Esophagus (tissue), 2 donors: ENCODE measurements around the gene REEP6. TPM values are rescaled to one million over a fixed set of nuclear protein-coding genes. Genes with fewer than 3 reads are reported as not detected.
A peak's percentile ranks its signal among the peaks of the same experiment; 100 is the strongest.

Experiments
- H3K27ac ChIP-seq, 2 donors: one replicate each; pipeline ENCODE4 v1.5.1; 2013; ENCODE audit warnings: low read depth in 2 of 2, mild to moderate bottlenecking in 2 of 2, inconsistent platforms in 1 of 2, low read length in 1 of 2, moderate library complexity in 1 of 2
- H3K27me3 ChIP-seq, 2 donors: one replicate each; pipeline ENCODE4 v1.6.1; 2013; ENCODE audit warnings: low read length in 2 of 2, control low read depth in 1 of 2, mild to moderate bottlenecking in 1 of 2; ENCODE audit not compliant: insufficient read depth in 2 of 2, control insufficient read depth in 1 of 2
- H3K36me3 ChIP-seq, 2 donors: one replicate each; pipeline ENCODE4 v1.6.1; 2013; ENCODE audit warnings: low read length in 1 of 2; ENCODE audit not compliant: control insufficient read depth in 2 of 2, insufficient read depth in 2 of 2
- H3K4me1 ChIP-seq, 2 donors: one replicate each; pipeline ENCODE4 v1.6.1; 2013; ENCODE audit warnings: low read length in 1 of 2; ENCODE audit not compliant: control insufficient read depth in 2 of 2, insufficient read depth in 2 of 2
- H3K4me3 ChIP-seq, 2 donors: one replicate each; pipeline ENCODE4 v1.5.1; 2013; ENCODE audit warnings: low read length in 2 of 2, mild to moderate bottlenecking in 2 of 2, low read depth in 1 of 2, moderate library complexity in 1 of 2
- H3K9me3 ChIP-seq, 2 donors: one replicate each; pipeline ENCODE4 v1.6.1; 2013; ENCODE audit warnings: mild to moderate bottlenecking in 2 of 2, low read depth in 1 of 2, low read length in 1 of 2, moderate library complexity in 1 of 2; ENCODE audit not compliant: control insufficient read depth in 2 of 2, insufficient read depth in 1 of 2
- WGBS, 2 donors: extraction: QIAGEN DNeasy Blood & Tissue Kit; methylation state at CpG; one replicate each; pipeline ENCODE4 v1.1.7; 2013; 5-methylcytosine and 5-hydroxymethylcytosine counted together
- polyA plus RNA-seq, 2 donors: library from polyadenylated mRNA; stranded (reverse); fragments of 200-250 nt; gene quantifications; one replicate each; pipeline ENCODE4 v1.2.3, GENCODE V29; 2013
- donor health status: healthy with polysubstance abuse.
- donor health status: Bipolar disorder and iron deficiency.

The REEP6 gene
- polyA plus RNA-seq, 2 donors = 10.1 to 14.4 TPM

- Histone ChIP-seq H3K36me3 (no peaks in the 10 kb centered on the region), H3K27ac (no peak overlapping the region), H3K27me3 (peaks cover 0 to 31% of the 10 kb centered on the region in 2 donors), H3K4me1 (peaks cover 5 to 34% of the 10 kb centered on the region in 2 donors), H3K4me3 (no peak overlapping the region), H3K9me3 (peaks cover 0 to 9% of the 10 kb centered on the region in 2 donors)
- 12 to 15% methylated on average over 48 of the region's 48 CpGs for WGBS, 2 donors
Observed at GRCh38 chr19:1457031-1457739, 33.8 kb upstream of the REEP6 start.

DNA sequence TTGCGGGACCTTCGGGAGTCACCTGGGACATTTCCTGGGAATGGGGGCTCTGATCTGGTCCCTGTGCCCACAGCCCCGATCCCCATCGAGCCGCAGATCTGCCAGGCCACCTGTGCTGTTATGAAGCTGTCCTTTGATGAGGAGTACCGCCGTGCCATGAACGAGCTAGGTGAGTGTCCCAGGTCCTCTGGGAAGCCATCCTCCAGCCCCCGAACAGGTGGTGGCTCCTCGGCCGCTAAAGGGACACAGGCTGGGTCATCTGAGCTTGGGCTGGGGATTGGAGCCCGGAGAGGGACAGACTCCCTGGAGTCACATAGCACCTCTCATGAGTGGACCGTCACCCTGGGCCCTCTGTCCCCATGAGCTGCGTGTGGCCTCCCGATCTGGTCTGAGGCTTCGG is 33.1 kb upstream of the REEP6 start:
- Histone ChIP-seq H3K27me3 (peaks cover 0 to 24% of the 10 kb centered on the region in 2 donors), H3K4me3 (no peak overlapping the region), H3K36me3 (no peaks in the 10 kb centered on the region), H3K27ac (no peak overlapping the region), H3K9me3 (peaks cover 0 to 9% of the 10 kb centered on the region in 2 donors), H3K4me1 (peaks cover 5 to 28% of the 10 kb centered on the region in 2 donors)
- WGBS, 2 donors = 77 to 84% methylated on average over 16 of the region's 16 CpGs

DNA sequence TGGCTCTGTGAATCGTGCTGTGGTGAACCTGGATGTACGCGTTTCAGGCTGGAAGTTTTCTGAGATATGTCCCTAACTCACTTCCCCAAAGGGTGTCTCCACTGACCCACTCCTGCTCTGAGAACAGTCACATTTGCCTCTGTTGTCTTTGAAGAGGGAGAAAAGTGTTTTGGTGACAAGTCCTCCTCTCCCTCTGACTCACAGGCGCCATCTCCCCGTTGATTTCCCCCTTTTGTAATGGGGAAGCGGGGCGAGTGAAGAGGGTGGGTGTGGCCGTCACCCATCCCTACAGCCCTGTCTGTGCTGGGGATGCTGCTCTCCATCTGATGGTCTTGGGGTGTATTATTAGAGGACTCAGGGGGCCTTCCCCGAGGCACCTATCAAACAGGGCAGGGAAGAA is 31.5 kb upstream of the REEP6 start:
- Histone ChIP-seq H3K27me3 (peaks cover 0 to 15% of the 10 kb centered on the region in 2 donors), H3K4me3 (no peak overlapping the region), H3K9me3 (peaks cover 0 to 5% of the 10 kb centered on the region in 2 donors), H3K4me1 (peaks cover 0 to 19% of the 10 kb centered on the region in 2 donors), H3K36me3 (no peaks in the 10 kb centered on the region), H3K27ac (no peak overlapping the region)
- WGBS, 2 donors = 76% methylated on average over 9 of the region's 9 CpGs

GRCh38 chr19:1460033-1460995 is 30.7 kb upstream of the REEP6 start:
- WGBS, 2 donors = 93 to 94% methylated on average over 33 to 36 of the region's 36 CpGs
- peaks cover 0 to under 1% of the 10 kb centered on the region in 2 donors for H3K36me3 ChIP-seq
- H3K4me3 ChIP-seq = no peak overlapping the region
- H3K27me3 ChIP-seq = peaks cover 0 to 16% of the 10 kb centered on the region in 2 donors
- no peak overlapping the region for H3K27ac ChIP-seq
- H3K4me1 ChIP-seq = peaks cover under 1 to 20% of the 10 kb centered on the region in 2 donors
- peaks cover 0 to 5% of the 10 kb centered on the region in 2 donors for H3K9me3 ChIP-seq

GRCh38 chr19:1461862-1462261 is 29.1 kb upstream of the REEP6 start:
- H3K27ac ChIP-seq = no peak overlapping the region
- peaks cover 0 to 4% of the 10 kb centered on the region in 2 donors for H3K36me3 ChIP-seq
- H3K4me1 ChIP-seq = peaks cover 11 to 22% of the 10 kb centered on the region in 2 donors
- H3K4me3 ChIP-seq = no peak overlapping the region
- peaks cover 0 to 9% of the 10 kb centered on the region in 2 donors for H3K9me3 ChIP-seq
- H3K27me3 ChIP-seq = peaks cover 0 to 20% of the 10 kb centered on the region in 2 donors
- 93 to 95% methylated on average over 23 to 24 of the region's 24 CpGs for WGBS, 2 donors

GRCh38 chr19:1465191-1466016 is 25.6 kb upstream of the REEP6 start:
- Histone ChIP-seq H3K27me3 (peaks cover 0 to 42% of the 10 kb centered on the region in 2 donors), H3K27ac (no peak overlapping the region), H3K9me3 (peaks cover 0 to 10% of the 10 kb centered on the region in 2 donors), H3K4me1 (peaks cover 37 to 50% of the 10 kb centered on the region in 2 donors), H3K4me3 (peak overlapping the region in 1 of 2 donors; percentile 20), H3K36me3 (peaks cover 0 to 4% of the 10 kb centered on the region in 2 donors)
- 34 to 45% methylated on average over 46 to 83 of the region's 83 CpGs for WGBS, 2 donors

- Histone ChIP-seq H3K4me1 (peaks cover 43 to 56% of the 10 kb centered on the region in 2 donors), H3K27me3 (peaks cover 0 to 46% of the 10 kb centered on the region in 2 donors)
- WGBS, 2 donors = 41 to 46% methylated on average over 41 of the region's 41 CpGs
Observed at GRCh38 chr19:1466018-1466460, 24.9 kb upstream of the REEP6 start.

DNA sequence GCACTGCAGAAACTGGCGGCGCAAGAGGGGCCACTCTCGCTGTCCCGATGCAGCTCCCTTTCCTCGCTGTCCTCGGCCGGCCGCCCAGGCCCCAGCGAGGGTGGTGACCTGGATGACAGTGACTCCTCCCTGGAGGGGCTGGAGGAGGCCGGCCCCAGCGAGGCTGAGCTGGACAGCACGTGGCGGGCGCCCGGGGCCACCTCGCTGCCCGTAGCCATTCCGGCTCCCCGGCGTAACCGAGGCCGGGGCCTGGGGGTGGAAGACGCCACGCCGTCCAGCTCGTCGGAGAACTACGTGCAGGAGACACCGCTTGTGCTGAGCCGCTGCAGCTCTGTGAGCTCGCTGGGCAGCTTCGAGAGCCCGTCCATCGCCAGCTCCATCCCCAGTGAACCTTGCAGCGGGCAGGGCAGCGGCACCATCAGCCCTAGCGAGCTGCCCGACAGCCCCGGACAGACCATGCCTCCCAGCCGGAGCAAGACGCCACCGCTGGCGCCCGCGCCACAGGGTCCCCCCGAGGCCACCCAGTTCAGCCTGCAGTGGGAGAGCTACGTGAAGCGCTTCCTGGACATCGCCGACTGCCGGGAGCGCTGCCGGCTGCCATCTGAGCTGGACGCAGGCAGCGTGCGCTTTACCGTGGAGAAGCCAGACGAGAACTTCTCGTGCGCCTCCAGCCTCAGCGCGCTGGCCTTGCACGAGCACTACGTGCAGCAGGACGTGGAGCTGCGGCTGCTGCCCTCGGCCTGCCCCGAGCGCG is 24.3 kb upstream of the REEP6 start:
- Histone ChIP-seq H3K27ac (no peak overlapping the region), H3K27me3 (peaks cover 0 to 47% of the 10 kb centered on the region in 2 donors), H3K4me1 (peaks cover 43 to 62% of the 10 kb centered on the region in 2 donors), H3K36me3 (peaks cover 0 to 4% of the 10 kb centered on the region in 2 donors), H3K4me3 (no peak overlapping the region), H3K9me3 (peaks cover 0 to 11% of the 10 kb centered on the region in 2 donors)
- 24 to 29% methylated on average over 70 of the region's 70 CpGs for WGBS, 2 donors

More at GRCh38 chr19:1466018-1466460, 24.9 kb upstream of the REEP6 start:
- H3K36me3 ChIP-seq = peaks cover 0 to 4% of the 10 kb centered on the region in 2 donors
- H3K4me3 ChIP-seq = no peak overlapping the region
- no peak overlapping the region for H3K27ac ChIP-seq
- peaks cover 0 to 10% of the 10 kb centered on the region in 2 donors for H3K9me3 ChIP-seq
